HCT116 (cell line): Measurements from ENCODE around the gene DDX10. TPM values are rescaled to one million over a fixed set of nuclear protein-coding genes. Genes with fewer than 3 reads are reported as not detected.

Experiments
- ATAC-seq: fragments of 200-7000 bp; cut with Tn5 transposase; 2 replicates; pipeline ENCODE4 v1.9.1; 2020; ENCODE audit warnings: mild to moderate bottlenecking, moderate library complexity
- BruUV-seq: library from RNA; stranded (reverse); fragments of 400-500 nt; replicated peaks from 2 replicates; lab custom pipeline; 2021; lab: Mats Ljungman, UMichigan
- CTCF ChIA-PET: fragments of 300-600 bp; sonication (Branson Sonifier 250); formaldehyde crosslinking; loops from one replicate; lab custom pipeline; 2021; ENCODE audit warnings: antibody characterized with exemption; lab: Charles Lee
- POLR2A ChIA-PET: fragments of 300-600, 350-600 bp; sonication (Branson Sonifier 250); formaldehyde crosslinking; loops from one replicate; lab custom pipeline; 2021; ENCODE audit warnings: antibody characterized with exemption; lab: Charles Lee
- RAD21 ChIA-PET, 2 experiments: fragments of 300-600 bp; sonication (Branson Sonifier 250); formaldehyde crosslinking; loops; one replicate each; lab custom pipeline; 2023; ENCODE audit warnings: low total read pairs in 2 of 2; ENCODE audit not compliant: uncharacterized antibody in 2 of 2, unreplicated experiment in 2 of 2, low non-redundant PET in 1 of 2; lab: Charles Lee
- DNase-seq: peaks from one replicate; pipeline ENCODE4 v3.0.0-alpha.2; 2010; ENCODE audit warnings: low read depth, low spot score
- H2AFZ ChIP-seq: fragments of 200-600 bp; shearing (Covaris generic), sonication (generic); 2 replicates; pipeline ENCODE4 v1.6.1; 2017; ENCODE audit warnings: low read depth, mixed run types, mixed read lengths, antibody characterized with exemption, low read length; ENCODE audit not compliant: poor library complexity, severe bottlenecking
- H3K27ac ChIP-seq: 2 replicates; pipeline ENCODE4 v1.5.1; 2012; ENCODE audit warnings: low read depth, low read length
- H3K27me3 ChIP-seq: fragments of 200-600 bp; sonication (generic); 2 replicates; pipeline ENCODE4 v1.6.1; 2016; ENCODE audit warnings: mixed run types, low read length, mixed read lengths; ENCODE audit not compliant: insufficient read depth
- H3K36me3 ChIP-seq, 2 experiments: fragments of 200-500 bp in 1 of 2; fragments of 200-600 bp in 1 of 2; sonication (Bioruptor generic) in 1 of 2; sonication (generic) in 1 of 2; 2 replicates each; pipeline versions ENCODE4 v1.5.1 to v1.6.1; 2014 to 2016; ENCODE audit warnings: low read length in 2 of 2, inconsistent platforms in 1 of 2, mixed read lengths in 1 of 2, mixed run types in 1 of 2; ENCODE audit not compliant: insufficient read depth in 2 of 2, control insufficient read depth in 1 of 2
- H3K4me1 ChIP-seq, 2 experiments: fragments of 200-600 bp in 1 of 2; sonication (generic) in 1 of 2; 2 replicates each; pipeline versions ENCODE4 v1.5.1 to v1.6.1; 2012 to 2017; ENCODE audit warnings: low read length in 2 of 2, inconsistent platforms in 1 of 2, mild to moderate bottlenecking in 1 of 2, mixed read lengths in 1 of 2, mixed run types in 1 of 2, moderate library complexity in 1 of 2; ENCODE audit not compliant: insufficient read depth in 2 of 2, control insufficient read depth in 1 of 2
- H3K4me2 ChIP-seq: fragments of 200-600 bp; sonication (generic); 2 replicates; pipeline ENCODE4 v1.6.1; 2017; ENCODE audit warnings: mixed run types, low read length, mixed read lengths
- H3K4me3 ChIP-seq, 2 experiments: fragments of 200-600 bp in 1 of 2; sonication (generic) in 1 of 2; replicated peaks in 1 of 2; 2 replicates each; pipeline ENCODE4 v1.5.1; 2011 to 2016; ENCODE audit warnings: low read length in 2 of 2, control low read depth in 1 of 2, low read depth in 1 of 2, mild to moderate bottlenecking in 1 of 2, mixed read lengths in 1 of 2, mixed run types in 1 of 2
- H3K79me2 ChIP-seq: fragments of 200-600 bp; sonication (generic); 2 replicates; pipeline ENCODE4 v1.6.1; 2017; ENCODE audit warnings: mild to moderate bottlenecking, mixed run types, low read length, moderate library complexity, mixed read lengths; ENCODE audit not compliant: insufficient read depth
- H3K9ac ChIP-seq: fragments of 200-600 bp; sonication (generic); 2 replicates; pipeline ENCODE4 v1.6.1; 2016; ENCODE audit warnings: low read length, mixed read lengths
- H3K9me2 ChIP-seq: fragments of 200-600 bp; sonication (generic), shearing (Covaris generic); 2 replicates; pipeline ENCODE4 v1.6.1; 2017; ENCODE audit warnings: mixed run types, mild to moderate bottlenecking, moderate library complexity; ENCODE audit not compliant: insufficient read depth
- H3K9me3 ChIP-seq, 2 experiments: fragments of 200-500 bp in 1 of 2; fragments of 200-600 bp in 1 of 2; sonication (Bioruptor generic) in 1 of 2; sonication (generic) in 1 of 2; 2 replicates each; pipeline ENCODE4 v1.6.1; 2014 to 2017; ENCODE audit warnings: low read length in 2 of 2, mixed read lengths in 2 of 2, inconsistent platforms in 1 of 2, low read depth in 1 of 2, mild to moderate bottlenecking in 1 of 2, mixed run types in 1 of 2, moderate library complexity in 1 of 2; ENCODE audit not compliant: control insufficient read depth in 1 of 2, insufficient read depth in 1 of 2
- H4K20me1 ChIP-seq: fragments of 200-600 bp; sonication (generic), shearing (Covaris generic); 2 replicates; pipeline ENCODE4 v1.6.1; 2017; ENCODE audit warnings: mixed run types, mild to moderate bottlenecking, moderate library complexity; ENCODE audit not compliant: insufficient read depth
- CBX3 ChIP-seq: IDR thresholded peaks from 2 replicates; pipeline ENCODE4 v1.6.1; 2012; ENCODE audit warnings: low read depth
- ELF1 ChIP-seq: IDR thresholded peaks from 2 replicates; pipeline ENCODE4 v1.6.1; 2012; ENCODE audit warnings: low read depth, borderline replicate concordance
- EZH2 ChIP-seq: fragments of 200-600 bp; sonication (generic); IDR thresholded peaks from 2 replicates; pipeline ENCODE4 v1.6.1; 2017; ENCODE audit warnings: antibody characterized with exemption, mixed run types
- EZH2phosphoT487 ChIP-seq: fragments of 200-600 bp; IDR thresholded peaks from 2 replicates; pipeline ENCODE4 v1.6.1; 2018; ENCODE audit warnings: antibody characterized with exemption, borderline replicate concordance
- POLR2AphosphoS5 ChIP-seq: IDR thresholded peaks from 2 replicates; pipeline ENCODE4 v1.6.1; 2011; ENCODE audit warnings: mild to moderate bottlenecking, low read depth, low read length, moderate library complexity
- SIN3A ChIP-seq: IDR thresholded peaks from 2 replicates; pipeline ENCODE4 v1.6.1; 2012; ENCODE audit warnings: low read depth
- TCF7L2 ChIP-seq: IDR thresholded peaks from 2 replicates; pipeline ENCODE4 v1.7.0; 2011; ENCODE audit warnings: borderline replicate concordance, inconsistent platforms; ENCODE audit not compliant: insufficient read depth, insufficient read length; ENCODE audit errors: extremely low read depth
- ZFX ChIP-seq: fragments of 450-650 bp; IDR thresholded peaks from 2 replicates; pipeline ENCODE4 v1.6.1; 2017
- ZNF274 ChIP-seq: fragments of 200-500 bp; sonication (Bioruptor generic); IDR thresholded peaks from 2 replicates; pipeline ENCODE4 v1.6.1; 2014; ENCODE audit warnings: mild to moderate bottlenecking, low read depth, low read length, inconsistent platforms
- intact Hi-C: fragments of 100-400 bp; cut with micrococcal nuclease; formaldehyde crosslinking; loops from 2 replicates; pipeline ENCODE4 v1.10.0; 2022
- total RNA-seq: library from RNA; stranded (reverse); gene quantifications from one replicate; pipeline ENCODE4 v1.2.1, GENCODE V29; 2021; ENCODE audit not compliant: unreplicated experiment
- TF ChIP-seq, protein P1 (sequence below): IDR thresholded peaks from 2 replicates; pipeline ENCODE4 v1.6.1; 2012
- TF ChIP-seq, protein P2 (sequence below): IDR thresholded peaks from 2 replicates; pipeline ENCODE4 v1.6.1; 2012
- TF ChIP-seq, protein P3 (sequence below), 3 experiments: fragments of 200-600 bp in 1 of 3; sonication (generic) in 1 of 3; IDR thresholded peaks in 2 of 3; conservative IDR thresholded peaks in 1 of 3; 2 replicates each; pipeline ENCODE4 v1.5.1; 2012 to 2017; ENCODE audit warnings: low read depth in 2 of 3, low read length in 2 of 3, antibody characterized with exemption in 1 of 3, borderline replicate concordance in 1 of 3, control low read depth in 1 of 3, mild to moderate bottlenecking in 1 of 3, mixed read lengths in 1 of 3, mixed run types in 1 of 3, moderate library complexity in 1 of 3; ENCODE audit not compliant: insufficient read depth in 1 of 3
- TF ChIP-seq, protein P4 (sequence below): IDR thresholded peaks from 2 replicates; pipeline ENCODE4 v1.6.1; 2012; ENCODE audit warnings: low read depth

DDX10 gene
- total RNA-seq, 1 experiment from 2014 or later = 66.5 TPM

DNA sequence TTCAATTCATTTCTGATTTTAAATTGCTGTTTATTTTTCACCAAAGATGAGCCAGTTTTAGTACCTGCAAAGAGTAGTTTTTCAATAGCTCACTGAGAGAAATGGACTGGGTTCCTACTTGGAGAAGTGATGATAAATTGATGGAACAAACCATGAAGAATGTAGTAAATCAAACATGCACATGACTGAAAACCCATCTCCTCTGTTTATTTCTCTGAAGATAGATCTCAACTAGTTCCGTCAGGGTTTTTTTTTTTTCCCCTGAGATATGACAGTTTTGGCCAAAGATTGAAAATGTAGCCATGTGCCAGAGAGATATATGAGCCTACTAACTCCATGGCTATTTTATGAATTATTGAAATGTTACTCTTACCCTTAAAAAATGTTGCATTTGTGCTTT is 239.6 kb downstream of the DDX10 start:
- no TSS peak for BruUV-seq
- DNase-seq (no peak), ATAC-seq (no peak)
- Histone ChIP-seq H3K4me2 (no peak overlapping the region), H3K4me1 (peaks cover 60 to 68% of the 10 kb centered on the region in 2 experiments), H3K27ac (no peak overlapping the region), H3K9me3 (no peaks in the 10 kb centered on the region), H3K79me2 (no peaks in the 10 kb centered on the region; the same call in 1 of the 2 replicates), H3K9me2 (no peaks in the 10 kb centered on the region; the same call in 1 of the 2 replicates), H3K36me3 (no peaks in the 10 kb centered on the region), H3K4me3 (no peak overlapping the region), H3K9ac (no peak overlapping the region), H2AFZ (no peak overlapping the region), H3K27me3 (no peaks in the 10 kb centered on the region), H4K20me1 (no peaks in the 10 kb centered on the region)
- POLR2A ChIA-PET = no interaction called here
- RAD21 ChIA-PET = no interaction called here
- intact Hi-C loops = no loop called here
- CTCF ChIA-PET = no interaction called here
- TF ChIP-seq, protein P1, sequence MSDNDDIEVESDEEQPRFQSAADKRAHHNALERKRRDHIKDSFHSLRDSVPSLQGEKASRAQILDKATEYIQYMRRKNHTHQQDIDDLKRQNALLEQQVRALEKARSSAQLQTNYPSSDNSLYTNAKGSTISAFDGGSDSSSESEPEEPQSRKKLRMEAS = no peak
- TF ChIP-seq, protein P2, sequence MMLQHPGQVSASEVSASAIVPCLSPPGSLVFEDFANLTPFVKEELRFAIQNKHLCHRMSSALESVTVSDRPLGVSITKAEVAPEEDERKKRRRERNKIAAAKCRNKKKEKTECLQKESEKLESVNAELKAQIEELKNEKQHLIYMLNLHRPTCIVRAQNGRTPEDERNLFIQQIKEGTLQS = no peak
- TF ChIP-seq EZH2phosphoT487 (no peak), CBX3 (no peak), ZFX (no peak), ELF1 (no peak), TCF7L2 (no peak), EZH2 (no peak), POLR2AphosphoS5 (no peak), SIN3A (no peak), ZNF274 (no peak)
- TF ChIP-seq, protein P3, sequence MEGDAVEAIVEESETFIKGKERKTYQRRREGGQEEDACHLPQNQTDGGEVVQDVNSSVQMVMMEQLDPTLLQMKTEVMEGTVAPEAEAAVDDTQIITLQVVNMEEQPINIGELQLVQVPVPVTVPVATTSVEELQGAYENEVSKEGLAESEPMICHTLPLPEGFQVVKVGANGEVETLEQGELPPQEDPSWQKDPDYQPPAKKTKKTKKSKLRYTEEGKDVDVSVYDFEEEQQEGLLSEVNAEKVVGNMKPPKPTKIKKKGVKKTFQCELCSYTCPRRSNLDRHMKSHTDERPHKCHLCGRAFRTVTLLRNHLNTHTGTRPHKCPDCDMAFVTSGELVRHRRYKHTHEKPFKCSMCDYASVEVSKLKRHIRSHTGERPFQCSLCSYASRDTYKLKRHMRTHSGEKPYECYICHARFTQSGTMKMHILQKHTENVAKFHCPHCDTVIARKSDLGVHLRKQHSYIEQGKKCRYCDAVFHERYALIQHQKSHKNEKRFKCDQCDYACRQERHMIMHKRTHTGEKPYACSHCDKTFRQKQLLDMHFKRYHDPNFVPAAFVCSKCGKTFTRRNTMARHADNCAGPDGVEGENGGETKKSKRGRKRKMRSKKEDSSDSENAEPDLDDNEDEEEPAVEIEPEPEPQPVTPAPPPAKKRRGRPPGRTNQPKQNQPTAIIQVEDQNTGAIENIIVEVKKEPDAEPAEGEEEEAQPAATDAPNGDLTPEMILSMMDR (IDR thresholded peaks at IDR 0.05 in 2 of 3, conservative IDR thresholded peaks at IDR 0.05 in 1 of 3; ENCODE audit: borderline replicate concordance in 1 of 3, insufficient read depth in 1 of 3, low read depth in 2 of 3, low read length in 2 of 3) = no peak
- TF ChIP-seq, protein P4, sequence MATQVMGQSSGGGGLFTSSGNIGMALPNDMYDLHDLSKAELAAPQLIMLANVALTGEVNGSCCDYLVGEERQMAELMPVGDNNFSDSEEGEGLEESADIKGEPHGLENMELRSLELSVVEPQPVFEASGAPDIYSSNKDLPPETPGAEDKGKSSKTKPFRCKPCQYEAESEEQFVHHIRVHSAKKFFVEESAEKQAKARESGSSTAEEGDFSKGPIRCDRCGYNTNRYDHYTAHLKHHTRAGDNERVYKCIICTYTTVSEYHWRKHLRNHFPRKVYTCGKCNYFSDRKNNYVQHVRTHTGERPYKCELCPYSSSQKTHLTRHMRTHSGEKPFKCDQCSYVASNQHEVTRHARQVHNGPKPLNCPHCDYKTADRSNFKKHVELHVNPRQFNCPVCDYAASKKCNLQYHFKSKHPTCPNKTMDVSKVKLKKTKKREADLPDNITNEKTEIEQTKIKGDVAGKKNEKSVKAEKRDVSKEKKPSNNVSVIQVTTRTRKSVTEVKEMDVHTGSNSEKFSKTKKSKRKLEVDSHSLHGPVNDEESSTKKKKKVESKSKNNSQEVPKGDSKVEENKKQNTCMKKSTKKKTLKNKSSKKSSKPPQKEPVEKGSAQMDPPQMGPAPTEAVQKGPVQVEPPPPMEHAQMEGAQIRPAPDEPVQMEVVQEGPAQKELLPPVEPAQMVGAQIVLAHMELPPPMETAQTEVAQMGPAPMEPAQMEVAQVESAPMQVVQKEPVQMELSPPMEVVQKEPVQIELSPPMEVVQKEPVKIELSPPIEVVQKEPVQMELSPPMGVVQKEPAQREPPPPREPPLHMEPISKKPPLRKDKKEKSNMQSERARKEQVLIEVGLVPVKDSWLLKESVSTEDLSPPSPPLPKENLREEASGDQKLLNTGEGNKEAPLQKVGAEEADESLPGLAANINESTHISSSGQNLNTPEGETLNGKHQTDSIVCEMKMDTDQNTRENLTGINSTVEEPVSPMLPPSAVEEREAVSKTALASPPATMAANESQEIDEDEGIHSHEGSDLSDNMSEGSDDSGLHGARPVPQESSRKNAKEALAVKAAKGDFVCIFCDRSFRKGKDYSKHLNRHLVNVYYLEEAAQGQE = no peak
